ENCODE data around the gene EDRF1.

The EDRF1 gene

GRCh38 chr10:125719173-125720001, at the start of gene EDRF1:
Gene EDRF1, plus strand, starts transcription at chr10:125719709. Its CDS starts 99 bp downstream, at chr10:125719808.
- TF ChIP-seq ZNF565 (CRISPR knock-in tag; conservative IDR thresholded peaks at IDR 0.05; ENCODE audit: low read depth) (no peak), ZFP3 (CRISPR knock-in tag; IDR thresholded peaks at IDR 0.05) (no peak), ZC3H10 (CRISPR knock-in tag; IDR thresholded peaks at IDR 0.05) (no peak), OSR1 (CRISPR knock-in tag; IDR thresholded peaks at IDR 0.05) (no peak), TSHZ2 (CRISPR knock-in tag; IDR thresholded peaks at IDR 0.05) (no peak), ISL1 (CRISPR knock-in tag; IDR thresholded peaks at IDR 0.05) (no peak), RARB (CRISPR knock-in tag; IDR thresholded peaks at IDR 0.05) (no peak)
- peak; percentile 97 for ATAC-seq

GRCh38 chr10:125672884-125673283, 46.6 kb upstream of the EDRF1 start:
- TF ChIP-seq ZNF70 (CRISPR knock-in tag; IDR thresholded peaks at IDR 0.05), result no peak
- TF ChIP-seq OSR1 (CRISPR knock-in tag; IDR thresholded peaks at IDR 0.05), result no peak
- no peak for TF ChIP-seq ISL1 (CRISPR knock-in tag; IDR thresholded peaks at IDR 0.05)
- TF ChIP-seq BACH2 (CRISPR knock-in tag; IDR thresholded peaks at IDR 0.05; ENCODE audit: borderline replicate concordance), result no peak
- TF ChIP-seq SNAI2 (CRISPR knock-in tag; IDR thresholded peaks at IDR 0.05), result no peak
- no peak for TF ChIP-seq POU6F1 (CRISPR knock-in tag; IDR thresholded peaks at IDR 0.05; ENCODE audit: borderline replicate concordance, low read depth)
- no peak for TF ChIP-seq TOX (CRISPR knock-in tag; IDR thresholded peaks at IDR 0.05; ENCODE audit: borderline replicate concordance)
- no peak for TF ChIP-seq CSDC2 (CRISPR knock-in tag; IDR thresholded peaks at IDR 0.05)
- no peak for TF ChIP-seq PPARA (CRISPR knock-in tag; IDR thresholded peaks at IDR 0.05; ENCODE audit: borderline replicate concordance)
- TF ChIP-seq PATZ1 (CRISPR knock-in tag; IDR thresholded peaks at IDR 0.05; ENCODE audit: borderline replicate concordance), result no peak
- TF ChIP-seq TSHZ2 (CRISPR knock-in tag; IDR thresholded peaks at IDR 0.05), result no peak
- no peak for ATAC-seq

GRCh38 chr10:125679436-125679835, 40.1 kb upstream of the EDRF1 start:
- no peak for ATAC-seq
- no peak for TF ChIP-seq GLIS3 (CRISPR knock-in tag; IDR thresholded peaks at IDR 0.05)
- no peak for TF ChIP-seq PATZ1 (CRISPR knock-in tag; IDR thresholded peaks at IDR 0.05; ENCODE audit: borderline replicate concordance)
- TF ChIP-seq TSHZ2 (CRISPR knock-in tag; IDR thresholded peaks at IDR 0.05), result no peak
- TF ChIP-seq ISL1 (CRISPR knock-in tag; IDR thresholded peaks at IDR 0.05), result no peak
- TF ChIP-seq CREB5 (CRISPR knock-in tag; IDR thresholded peaks at IDR 0.05; ENCODE audit: low read depth), result no peak
- no peak for TF ChIP-seq ZC3H10 (CRISPR knock-in tag; IDR thresholded peaks at IDR 0.05)
- TF ChIP-seq ZFP30 (CRISPR knock-in tag; IDR thresholded peaks at IDR 0.05), result no peak
- no peak for TF ChIP-seq ZNF70 (CRISPR knock-in tag; IDR thresholded peaks at IDR 0.05)
- no peak for TF ChIP-seq CSRNP3 (CRISPR knock-in tag; IDR thresholded peaks at IDR 0.05)
